SHP77 treated with DMSO at 0.1 percent for 48 hours (cell line): ENCODE results near the gene IL17C.

Experiments
- DNase-seq: peaks from one replicate; lab custom pipeline; 2025; lab: John Stamatoyannopoulos, UW

IL17C gene

GRCh38 chr16:88628512-88628974 lies 9.8 kb upstream of the IL17C start:
- peak; percentile 44 for DNase-seq

GRCh38 chr16:88629835-88630234 lies 8.5 kb upstream of the IL17C start:
- no peak for DNase-seq

- DNase-seq, result no peak
These were observed 7.9 kb upstream of the IL17C start for GRCh38 chr16:88630433-88630832.

- no peak for DNase-seq
These were observed 7.4 kb upstream of the IL17C start for GRCh38 chr16:88630941-88631340.

GRCh38 chr16:88631384-88631783 lies 7.0 kb upstream of the IL17C start:
- no peak for DNase-seq

GRCh38 chr16:88631920-88632586 lies 6.3 kb upstream of the IL17C start:
- no peak for DNase-seq

- no peak for DNase-seq
These were observed 5.8 kb upstream of the IL17C start for GRCh38 chr16:88632587-88632930.

GRCh38 chr16:88633684-88634140 lies 4.7 kb upstream of the IL17C start:
- no peak for DNase-seq

- DNase-seq, result no peak
These were observed 4.0 kb upstream of the IL17C start for GRCh38 chr16:88634141-88634993.

GRCh38 chr16:88634994-88635670 lies 3.2 kb upstream of the IL17C start:
- no peak for DNase-seq

GRCh38 chr16:88635671-88636319 lies 2.6 kb upstream of the IL17C start:
- no peak for DNase-seq

GRCh38 chr16:88636488-88637265 lies 1.7 kb upstream of the IL17C start:
- no peak for DNase-seq

- no peak for DNase-seq
These were observed 1.1 kb downstream of the IL17C start for GRCh38 chr16:88639231-88640038.

- no peak for DNase-seq
These were observed 1.7 kb downstream of the IL17C start for GRCh38 chr16:88640039-88640495.

GRCh38 chr16:88640498-88641247 lies 2.3 kb downstream of the IL17C start:
- no peak for DNase-seq

GRCh38 chr16:88642881-88643643 lies 4.7 kb downstream of the IL17C start:
- DNase-seq, result no peak

GRCh38 chr16:88643644-88643932 lies 5.2 kb downstream of the IL17C start:
- no peak for DNase-seq

- DNase-seq, result no peak
These were observed 7.1 kb downstream of the IL17C start for GRCh38 chr16:88645455-88645854.

GRCh38 chr16:88645941-88646340 lies 7.6 kb downstream of the IL17C start:
- no peak for DNase-seq
